IPS DF 6.9 (cell line): Measurements from ENCODE around the gene CLEC10A.

ENCODE experiments used
- DNase-seq: peaks from one replicate; pipeline ENCODE4 v3.0.0-alpha.2; 2013; ENCODE audit warnings: low read depth, low spot score
- H3K27ac ChIP-seq: one replicate; pipeline ENCODE4 v1.5.1; 2013; ENCODE audit warnings: low read length, control low read depth
- H3K27me3 ChIP-seq: 2 replicates; pipeline ENCODE4 v1.6.1; 2013; ENCODE audit warnings: mild to moderate bottlenecking, low read length; ENCODE audit not compliant: control insufficient read depth, insufficient read depth
- H3K36me3 ChIP-seq: 2 replicates; pipeline ENCODE4 v1.6.1; 2013; ENCODE audit warnings: low read length; ENCODE audit not compliant: control insufficient read depth, insufficient read depth
- H3K4me1 ChIP-seq: 2 replicates; pipeline ENCODE4 v1.6.1; 2013; ENCODE audit warnings: low read length; ENCODE audit not compliant: control insufficient read depth, insufficient read depth
- H3K4me3 ChIP-seq: 2 replicates; pipeline ENCODE4 v1.5.1; 2013; ENCODE audit warnings: mild to moderate bottlenecking, low read length
- H3K9me3 ChIP-seq: 2 replicates; pipeline ENCODE4 v1.6.1; 2013; ENCODE audit warnings: low read length, inconsistent platforms; ENCODE audit not compliant: control insufficient read depth, insufficient read depth
- WGBS: extraction: QIAGEN DNeasy Blood & Tissue Kit; methylation state at CpG from one replicate; pipeline ENCODE4 v1.1.7; 2013; ENCODE audit warnings: mixed read lengths, missing lambda C conversion rate; ENCODE audit not compliant: insufficient read length, insufficient coverage; 5-methylcytosine and 5-hydroxymethylcytosine counted together

Gene CLEC10A

DNA sequence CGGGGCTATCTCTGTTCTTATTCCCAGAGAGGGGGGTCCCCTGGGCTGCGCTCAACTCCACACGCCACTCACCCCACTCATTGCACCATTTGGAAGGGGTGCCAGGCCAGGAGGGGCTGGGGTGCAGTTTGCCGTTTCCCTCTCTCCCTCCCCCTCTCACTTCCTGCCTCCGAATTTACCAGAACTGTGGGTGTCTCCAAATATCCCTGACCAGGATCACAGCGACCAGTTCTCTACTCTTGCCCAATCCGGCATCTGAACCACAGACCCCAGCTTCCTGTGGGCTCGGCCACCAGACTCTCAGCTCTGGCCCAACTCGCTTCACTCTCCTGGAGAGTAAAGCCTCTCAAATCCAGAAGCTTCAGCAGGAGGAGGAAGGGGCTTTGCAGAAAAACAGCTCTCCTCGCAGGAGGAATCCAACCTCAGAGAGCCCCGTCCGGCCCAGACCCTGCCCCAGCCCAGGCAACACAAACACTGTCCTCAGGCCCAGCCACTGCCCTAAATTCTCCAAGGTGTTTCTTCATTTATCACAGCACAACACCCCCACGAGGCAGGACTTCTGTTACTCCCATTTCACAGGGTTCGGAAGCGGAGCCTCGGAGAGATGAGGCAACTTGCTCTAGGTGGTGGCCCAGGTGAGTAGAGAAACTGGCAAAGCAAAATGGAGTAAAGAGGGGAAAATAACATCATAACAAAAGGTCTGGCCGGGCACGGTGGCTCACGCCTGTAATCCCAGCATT is 35.0 kb upstream of the CLEC10A start:
- Histone ChIP-seq H3K27ac (no peak overlapping the region), H3K36me3 (no peaks in the 10 kb centered on the region), H3K4me1 (peaks cover 1% of the 10 kb centered on the region; the same call in 1 of the 2 replicates), H3K27me3 (no peaks in the 10 kb centered on the region), H3K9me3 (no peaks in the 10 kb centered on the region), H3K4me3 (no peak overlapping the region)
- no peak for DNase-seq
- WGBS: no CpG with 5 or more reads among the region's 19 CpGs

DNA sequence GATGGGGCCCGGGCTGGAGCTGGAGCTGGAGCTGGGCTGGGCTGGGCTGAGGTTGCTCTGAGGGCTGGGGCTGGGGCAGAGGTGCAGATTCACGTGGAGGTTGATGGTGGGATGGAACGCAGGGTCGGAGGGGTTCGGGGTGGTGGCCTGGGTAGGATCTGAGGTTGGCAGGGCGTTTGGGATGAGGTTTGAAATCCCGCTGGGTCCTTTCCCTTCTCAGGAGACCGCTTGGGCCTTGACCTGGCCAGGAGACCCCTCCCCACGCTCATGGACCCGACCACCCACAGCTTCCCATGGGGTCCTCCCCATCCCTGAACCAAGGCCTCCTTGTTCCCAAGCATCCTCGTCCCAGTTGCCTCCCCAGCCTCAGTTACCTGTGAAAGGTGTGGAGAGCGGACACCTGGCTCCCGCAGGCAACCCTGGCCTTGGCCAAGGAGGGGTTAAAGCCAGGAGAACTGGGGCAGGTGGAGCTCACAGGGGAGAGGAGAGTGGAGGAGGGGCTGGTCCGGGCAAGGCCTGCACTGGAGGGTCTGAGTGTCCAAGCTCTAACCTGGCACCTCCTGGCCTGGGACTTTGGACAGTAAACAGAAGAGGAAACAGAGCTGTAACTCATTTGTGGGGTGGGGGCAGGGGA is 34.3 kb upstream of the CLEC10A start, which contains the start of gene ASGR2:
Gene ASGR2 (minus strand): TSS at position 582 of the 634 bp plus-strand sequence. CDS start 582 bp downstream, outside the sequence.
- no peak for DNase-seq
- Histone ChIP-seq H3K9me3 (no peaks in the 10 kb centered on the region), H3K4me1 (peaks cover 1% of the 10 kb centered on the region; the same call in 1 of the 2 replicates), H3K27me3 (no peaks in the 10 kb centered on the region), H3K4me3 (no peak within 1 kb of the TSS), H3K36me3 (no peaks in the 10 kb centered on the region; the same call in 1 of the 2 replicates), H3K27ac (no peak within 1 kb of the TSS)
- no CpG with 5 or more reads among the region's 14 CpGs for WGBS

- Histone ChIP-seq H3K27me3 (no peaks in the 10 kb centered on the region), H3K36me3 (no peaks in the 10 kb centered on the region; the same call in 1 of the 2 replicates), H3K4me3 (no peak overlapping the region), H3K4me1 (peaks cover 1% of the 10 kb centered on the region; the same call in 1 of the 2 replicates), H3K27ac (no peak overlapping the region), H3K9me3 (no peaks in the 10 kb centered on the region)
- WGBS: over 99% methylated on average over 9 of the region's 15 CpGs
- DNase-seq: no peak
Measured at GRCh38 chr17:7113273-7114071, 33.4 kb upstream of the CLEC10A start.

GRCh38 chr17:7112510-7113108 is 32.6 kb upstream of the CLEC10A start:
- Histone ChIP-seq H3K27me3 (no peaks in the 10 kb centered on the region), H3K4me3 (no peak overlapping the region), H3K9me3 (no peaks in the 10 kb centered on the region), H3K36me3 (no peaks in the 10 kb centered on the region; the same call in 1 of the 2 replicates), H3K4me1 (peaks cover 1% of the 10 kb centered on the region; the same call in 1 of the 2 replicates), H3K27ac (no peak overlapping the region)
- no peak for DNase-seq
- WGBS: no CpG with 5 or more reads among the region's 10 CpGs

DNA sequence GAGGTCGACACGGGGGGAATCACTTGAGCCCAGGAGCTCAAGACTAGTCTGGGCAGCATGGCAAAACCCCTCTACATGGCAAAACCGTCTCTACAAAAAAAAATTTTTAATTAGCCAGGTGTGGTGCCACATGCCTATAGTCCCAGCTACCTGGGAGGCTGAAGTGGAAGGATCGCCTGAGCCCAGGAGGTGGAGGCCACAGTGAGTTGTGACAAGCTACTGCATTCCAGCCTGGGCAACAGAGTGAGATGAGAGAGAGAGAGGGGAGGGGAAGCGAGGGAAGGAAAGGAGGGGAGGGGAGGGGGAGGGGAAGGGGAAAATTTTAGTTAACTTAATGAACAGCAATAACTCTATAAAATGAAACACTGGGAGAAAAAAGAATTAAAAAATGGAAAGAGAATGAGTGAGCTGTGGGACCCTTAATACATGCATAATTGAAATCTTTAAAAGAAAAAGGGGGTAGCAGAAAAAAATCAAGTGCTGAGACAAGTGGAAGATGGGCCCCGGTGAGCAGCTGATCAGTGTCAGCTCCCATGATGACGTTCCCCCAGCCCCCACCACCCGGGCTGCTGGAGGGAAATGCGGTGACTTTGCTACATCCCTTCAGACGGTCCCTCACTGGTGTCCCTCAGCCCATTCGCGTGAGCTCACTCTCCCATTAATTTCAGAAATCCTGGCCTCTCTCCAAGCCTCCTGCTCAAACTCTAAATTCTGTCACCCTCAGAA is 31.9 kb upstream of the CLEC10A start:
- no peak overlapping the region for H3K27ac ChIP-seq
- no peaks in the 10 kb centered on the region for H3K27me3 ChIP-seq
- H3K9me3 ChIP-seq: no peaks in the 10 kb centered on the region
- WGBS: no CpG with 5 or more reads among the region's 12 CpGs
- DNase-seq: no peak
- H3K4me1 ChIP-seq: peaks cover 1% of the 10 kb centered on the region; the same call in 1 of the 2 replicates
- no peak overlapping the region for H3K4me3 ChIP-seq
- no peaks in the 10 kb centered on the region; the same call in 1 of the 2 replicates for H3K36me3 ChIP-seq

DNA sequence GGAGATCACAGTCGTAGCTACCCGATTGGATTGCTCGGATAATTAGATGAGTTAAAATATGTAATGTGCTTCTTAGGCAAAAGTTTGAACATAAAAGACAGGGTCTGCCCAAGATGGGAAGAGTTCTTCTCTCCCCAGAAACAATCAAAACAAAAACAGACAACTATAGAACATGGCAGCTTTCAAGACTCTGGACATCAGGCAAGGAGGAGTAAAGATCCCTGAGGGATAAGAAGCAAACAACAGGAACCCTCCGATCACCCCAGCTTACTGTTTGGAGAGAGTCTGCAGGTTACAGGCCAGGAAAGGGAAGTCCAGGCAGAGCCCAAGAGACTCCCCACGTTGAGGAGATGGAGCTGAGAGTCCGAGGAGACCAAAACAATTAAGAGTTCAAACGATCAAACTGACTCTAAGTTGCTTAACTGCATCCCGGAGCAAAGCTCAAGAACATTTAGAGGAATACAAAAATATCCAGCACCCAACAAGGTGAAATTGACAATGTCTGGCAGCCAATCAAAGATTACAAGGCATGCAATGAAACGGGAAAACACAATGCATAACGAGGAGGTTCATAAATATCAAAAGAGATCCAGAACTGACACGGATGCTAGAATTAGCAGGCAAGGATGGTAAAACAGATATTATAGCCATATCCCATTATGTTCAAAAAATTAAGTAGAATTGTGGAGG is 30.7 kb upstream of the CLEC10A start:
- H3K4me3 ChIP-seq: no peak overlapping the region
- no peaks in the 10 kb centered on the region for H3K9me3 ChIP-seq
- H3K4me1 ChIP-seq: peaks cover 1% of the 10 kb centered on the region; the same call in 1 of the 2 replicates
- no CpG with 5 or more reads among the region's 11 CpGs for WGBS
- H3K27ac ChIP-seq: no peak overlapping the region
- H3K27me3 ChIP-seq: no peaks in the 10 kb centered on the region
- no peaks in the 10 kb centered on the region; the same call in 1 of the 2 replicates for H3K36me3 ChIP-seq
- no peak for DNase-seq

- Histone ChIP-seq H3K27ac (no peak overlapping the region), H3K36me3 (no peaks in the 10 kb centered on the region; the same call in 1 of the 2 replicates), H3K27me3 (no peaks in the 10 kb centered on the region), H3K4me3 (no peak overlapping the region), H3K4me1 (no peaks in the 10 kb centered on the region; the same call in 1 of the 2 replicates), H3K9me3 (no peaks in the 10 kb centered on the region)
- 100% methylated on average over 1 of the region's 10 CpGs for WGBS
- no peak for DNase-seq
Measured at GRCh38 chr17:7109461-7110322, 29.6 kb upstream of the CLEC10A start.

DNA sequence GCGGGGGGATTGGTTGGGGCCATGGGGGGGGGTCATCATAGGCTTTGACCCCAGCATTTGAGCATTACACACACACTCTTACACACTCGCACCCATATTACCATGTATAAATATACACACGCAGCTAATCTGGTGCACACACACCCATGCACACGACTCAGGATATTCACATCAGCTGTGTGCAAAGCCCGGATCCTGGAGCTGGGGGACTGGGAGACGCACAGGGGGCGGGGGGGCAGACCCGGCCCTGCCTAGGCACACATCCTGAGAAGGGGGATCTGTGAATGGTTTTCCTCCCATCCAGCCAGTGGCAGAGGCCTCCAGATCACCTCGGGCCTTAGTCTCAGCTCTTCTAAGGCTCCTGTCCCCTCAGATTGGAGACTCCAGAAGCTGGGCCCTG is 28.9 kb upstream of the CLEC10A start:
- no CpG with 5 or more reads among the region's 9 CpGs for WGBS
- Histone ChIP-seq H3K4me1 (no peaks in the 10 kb centered on the region; the same call in 1 of the 2 replicates), H3K27ac (no peak overlapping the region), H3K36me3 (no peaks in the 10 kb centered on the region; the same call in 1 of the 2 replicates), H3K9me3 (no peaks in the 10 kb centered on the region), H3K4me3 (no peak overlapping the region), H3K27me3 (no peaks in the 10 kb centered on the region)
- no peak for DNase-seq
